Activated T-helper 2 cell treated with anti-CD3 and anti-CD28 coated beads, Interferon-gamma antibody, Interleukin-2, Interleukin-4, amounts not matched to agents 10 μg/mL and 5 μg/mL and 100 μg/mL, durations not matched to agents 14 hours and 24 hours and 36 hours (primary cell): Measurements from ENCODE around the gene ACCS. TPM values are rescaled to one million over a fixed set of nuclear protein-coding genes. Genes with fewer than 3 reads are reported as not detected.

Experiments
- DNase-seq: peaks from one replicate; pipeline ENCODE4 v3.0.0; 2021; ENCODE audit warnings: low spot score
- H3K27ac Mint-ChIP-seq: one replicate; pipeline ENCODE4 v1.8.0; 2021; ENCODE audit warnings: mixed read lengths
- H3K27me3 Mint-ChIP-seq: one replicate; pipeline ENCODE4 v1.8.0; 2021; ENCODE audit warnings: low read depth, mixed read lengths
- H3K36me3 Mint-ChIP-seq: one replicate; pipeline ENCODE4 v1.8.0; 2021; ENCODE audit warnings: low read depth, mixed read lengths
- H3K4me1 Mint-ChIP-seq: one replicate; pipeline ENCODE4 v1.8.0; 2021; ENCODE audit warnings: low read depth, mixed read lengths
- H3K4me3 Mint-ChIP-seq: one replicate; pipeline ENCODE4 v1.8.0; 2021; ENCODE audit warnings: low read depth, mild to moderate bottlenecking, moderate library complexity, mixed read lengths
- H3K9me3 Mint-ChIP-seq: one replicate; pipeline ENCODE4 v1.8.0; 2021; ENCODE audit warnings: mixed read lengths
- intact Hi-C: fragments of 100-400 bp; cut with micrococcal nuclease; formaldehyde crosslinking; loops from one replicate; pipeline ENCODE4 v1.15.1; 2023
- total RNA-seq: library from RNA; stranded (reverse); gene quantifications from 2 replicates; pipeline ENCODE4 v1.2.3, GENCODE V29; 2022

ACCS gene
- total RNA-seq, 1 donor from 2014 or later, result 22.8 TPM

GRCh38 chr11:44083433-44083832 lies 17.4 kb downstream of the ACCS start:
- no peak for DNase-seq
- no peak overlapping the region for H3K27ac Mint-ChIP-seq
- H3K27me3 Mint-ChIP-seq, result no peaks in the 10 kb centered on the region

GRCh38 chr11:44083906-44084305 lies 17.8 kb downstream of the ACCS start:
- Mint-ChIP-seq H3K4me3 (no peak overlapping the region), H3K27ac (no peak overlapping the region), H3K36me3 (peaks cover 50% of the 10 kb centered on the region), H3K9me3 (peaks cover 11% of the 10 kb centered on the region), H3K4me1 (peaks cover 14% of the 10 kb centered on the region), H3K27me3 (no peaks in the 10 kb centered on the region)
- intact Hi-C loops, result no loop called here
- DNase-seq, result no peak

More at GRCh38 chr11:44083433-44083832, 17.4 kb downstream of the ACCS start:
- no peak overlapping the region for H3K4me3 Mint-ChIP-seq
- peaks cover 46% of the 10 kb centered on the region for H3K36me3 Mint-ChIP-seq
- peaks cover 11% of the 10 kb centered on the region for H3K9me3 Mint-ChIP-seq
- H3K4me1 Mint-ChIP-seq, result peaks cover 10% of the 10 kb centered on the region
- intact Hi-C loops, result no loop called here

- no peak for DNase-seq
- peaks cover 25% of the 10 kb centered on the region for H3K4me1 Mint-ChIP-seq
- H3K4me3 Mint-ChIP-seq, result no peak overlapping the region
- peaks cover 59% of the 10 kb centered on the region for H3K36me3 Mint-ChIP-seq
- H3K9me3 Mint-ChIP-seq, result peaks cover 11% of the 10 kb centered on the region
- no peak overlapping the region for H3K27ac Mint-ChIP-seq
- no peaks in the 10 kb centered on the region for H3K27me3 Mint-ChIP-seq
- intact Hi-C loops, result no loop called here
Observed at GRCh38 chr11:44085330-44085729, 19.3 kb downstream of the ACCS start.

- peaks cover 54% of the 10 kb centered on the region for H3K36me3 Mint-ChIP-seq
- no peaks in the 10 kb centered on the region for H3K27me3 Mint-ChIP-seq
- no peak overlapping the region for H3K4me3 Mint-ChIP-seq
- DNase-seq, result no peak
- intact Hi-C loops, result no loop called here
- H3K4me1 Mint-ChIP-seq, result peaks cover 28% of the 10 kb centered on the region
- no peak overlapping the region for H3K27ac Mint-ChIP-seq
- peaks cover 11% of the 10 kb centered on the region for H3K9me3 Mint-ChIP-seq
Observed at GRCh38 chr11:44088377-44088776, 22.3 kb downstream of the ACCS start.

- DNase-seq, result no peak
- Mint-ChIP-seq H3K4me1 (peaks cover 28% of the 10 kb centered on the region), H3K27ac (no peak overlapping the region), H3K27me3 (no peaks in the 10 kb centered on the region), H3K36me3 (peaks cover 49% of the 10 kb centered on the region), H3K9me3 (peaks cover 10% of the 10 kb centered on the region), H3K4me3 (no peak overlapping the region)
- intact Hi-C loops, result no loop called here
Observed at GRCh38 chr11:44088871-44089270, 22.8 kb downstream of the ACCS start.

GRCh38 chr11:44090539-44090938 lies 24.5 kb downstream of the ACCS start:
- no peak for DNase-seq
- intact Hi-C loops, result loop anchor here (10.0 kb wide), 1 partner anchor 214 kb away; no protein-coding TSS in a partner anchor
- Mint-ChIP-seq H3K36me3 (peaks cover 41% of the 10 kb centered on the region), H3K4me1 (peaks cover 39% of the 10 kb centered on the region), H3K27ac (no peak overlapping the region), H3K9me3 (peaks cover 3% of the 10 kb centered on the region), H3K27me3 (peaks cover 2% of the 10 kb centered on the region), H3K4me3 (no peak overlapping the region)

- H3K27me3 Mint-ChIP-seq, result peaks cover 2% of the 10 kb centered on the region
- peak overlapping the region; percentile 73 for H3K4me3 Mint-ChIP-seq
- H3K27ac Mint-ChIP-seq, result peak overlapping the region; percentile 9
- intact Hi-C loops, result loop anchor here (2.0 to 10.0 kb wide), 2 partner anchors 28 to 210 kb away; partner anchors contain the start of gene ACCS
- DNase-seq, result peak; percentile 60
- H3K36me3 Mint-ChIP-seq, result peaks cover 13% of the 10 kb centered on the region
- peaks cover 30% of the 10 kb centered on the region for H3K4me1 Mint-ChIP-seq
- no peaks in the 10 kb centered on the region for H3K9me3 Mint-ChIP-seq
Observed at GRCh38 chr11:44094260-44094868, 28.3 kb downstream of the ACCS start.

- H3K27ac Mint-ChIP-seq, result peak within 1 kb of the TSS; percentile 34
- intact Hi-C loops, result loop anchor here (2.0 to 10.0 kb wide), 2 partner anchors 29 to 209 kb away; partner anchors contain the start of gene ACCS
- no peaks in the 10 kb centered on the region for H3K9me3 Mint-ChIP-seq
- peak within 1 kb of the TSS; percentile 83 for H3K4me3 Mint-ChIP-seq
- H3K4me1 Mint-ChIP-seq, result peaks cover 22% of the 10 kb centered on the region
- peaks cover 2% of the 10 kb centered on the region for H3K27me3 Mint-ChIP-seq
- peaks cover 6% of the 10 kb centered on the region for H3K36me3 Mint-ChIP-seq
- DNase-seq, result peak; percentile 82
Observed at GRCh38 chr11:44095506-44096359, 29.7 kb downstream of the ACCS start, which contains the start of gene EXT2. Gene EXT2 (plus strand): TSS chr11:44095678. CDS start chr11:44107713, 12,035 bp downstream.

- peaks cover 21% of the 10 kb centered on the region for H3K4me1 Mint-ChIP-seq
- H3K4me3 Mint-ChIP-seq, result peak overlapping the region; percentile 83
- peaks cover 2% of the 10 kb centered on the region for H3K27me3 Mint-ChIP-seq
- DNase-seq, result no peak
- H3K9me3 Mint-ChIP-seq, result no peaks in the 10 kb centered on the region
- H3K36me3 Mint-ChIP-seq, result peaks cover 2% of the 10 kb centered on the region
- H3K27ac Mint-ChIP-seq, result no peak overlapping the region
- intact Hi-C loops, result loop anchor here (10.0 kb wide), 1 partner anchor 208 kb away; no protein-coding TSS in a partner anchor
Observed at GRCh38 chr11:44096360-44097185, 30.5 kb downstream of the ACCS start.

- intact Hi-C loops, result loop anchor here (10.0 kb wide), 1 partner anchor 207 kb away; no protein-coding TSS in a partner anchor
- H3K36me3 Mint-ChIP-seq, result peaks cover 2% of the 10 kb centered on the region
- DNase-seq, result no peak
- H3K9me3 Mint-ChIP-seq, result no peaks in the 10 kb centered on the region
- no peak overlapping the region for H3K4me3 Mint-ChIP-seq
- H3K27ac Mint-ChIP-seq, result no peak overlapping the region
- H3K27me3 Mint-ChIP-seq, result peaks cover 2% of the 10 kb centered on the region
- peaks cover 21% of the 10 kb centered on the region for H3K4me1 Mint-ChIP-seq
Observed at GRCh38 chr11:44097821-44098220, 31.8 kb downstream of the ACCS start.

- peaks cover 8% of the 10 kb centered on the region for H3K36me3 Mint-ChIP-seq
- H3K27ac Mint-ChIP-seq, result no peak overlapping the region
- H3K4me1 Mint-ChIP-seq, result peaks cover 14% of the 10 kb centered on the region
- DNase-seq, result no peak
- H3K9me3 Mint-ChIP-seq, result no peaks in the 10 kb centered on the region
- intact Hi-C loops, result no loop called here
- no peak overlapping the region for H3K4me3 Mint-ChIP-seq
- H3K27me3 Mint-ChIP-seq, result no peaks in the 10 kb centered on the region
Observed at GRCh38 chr11:44101098-44101497, 35.0 kb downstream of the ACCS start.
